Panc1 (cell line): ENCODE measurements around the gene IGLL5. TPM values are rescaled to one million over a fixed set of nuclear protein-coding genes. Genes with fewer than 3 reads are reported as not detected.

Experiments used
- ATAC-seq: fragments of 200-7000 bp; cut with Tn5 transposase; 2 replicates; pipeline ENCODE4 v1.9.1; 2020; ENCODE audit warnings: mild to moderate bottlenecking, moderate library complexity
- BruUV-seq: library from RNA; stranded (reverse); fragments of 400-500 nt; replicated peaks from 2 replicates; lab custom pipeline; 2021; lab: Mats Ljungman, UMichigan
- CTCF ChIA-PET: fragments of 300-600 bp; sonication (Branson Sonifier 250); formaldehyde crosslinking; loops from one replicate; lab custom pipeline; 2022; ENCODE audit warnings: antibody characterized with exemption; lab: Charles Lee
- POLR2A ChIA-PET: fragments of 300-600 bp; sonication (Branson Sonifier 250); formaldehyde crosslinking; loops from one replicate; lab custom pipeline; 2022; ENCODE audit warnings: antibody characterized with exemption; lab: Charles Lee
- DNase-seq: peaks from one replicate; pipeline ENCODE4 v3.0.0-alpha.2; 2010; ENCODE audit warnings: low read depth, low spot score
- H3K27ac ChIP-seq: 2 replicates; pipeline ENCODE4 v1.5.1; 2011; ENCODE audit warnings: mild to moderate bottlenecking, low read length, inconsistent platforms
- H3K27me3 ChIP-seq: fragments of 200-500 bp; sonication (Bioruptor generic); 2 replicates; pipeline ENCODE4 v1.6.0; 2014; ENCODE audit warnings: low read length, inconsistent platforms; ENCODE audit not compliant: control insufficient read depth, insufficient read depth
- H3K36me3 ChIP-seq: fragments of 200-500 bp; sonication (Bioruptor generic); 2 replicates; pipeline ENCODE4 v1.5.1; 2014; ENCODE audit warnings: inconsistent platforms, mild to moderate bottlenecking, low read length, moderate library complexity; ENCODE audit not compliant: control insufficient read depth, insufficient read depth
- H3K4me1 ChIP-seq: 2 replicates; pipeline ENCODE4 v1.5.1; 2011; ENCODE audit warnings: inconsistent platforms, mild to moderate bottlenecking, low read length, moderate library complexity; ENCODE audit not compliant: control insufficient read depth, insufficient read depth
- H3K4me3 ChIP-seq, 2 experiments: 2 replicates each; pipeline ENCODE4 v1.5.1; 2011 to 2012; ENCODE audit warnings: low read depth in 2 of 2, low read length in 2 of 2, mild to moderate bottlenecking in 2 of 2, inconsistent platforms in 1 of 2, moderate library complexity in 1 of 2
- H3K9me3 ChIP-seq: fragments of 200-500 bp; sonication (Bioruptor generic); 2 replicates; pipeline ENCODE4 v1.5.1; 2014; ENCODE audit warnings: low read depth, mild to moderate bottlenecking, inconsistent platforms, low read length, moderate library complexity; ENCODE audit not compliant: control insufficient read depth, insufficient read depth
- CTCF ChIP-seq: fragments of 450-650 bp; IDR thresholded peaks from 2 replicates; pipeline ENCODE4 v1.5.1; 2017; ENCODE audit warnings: mild to moderate bottlenecking
- POLR2AphosphoS5 ChIP-seq: IDR thresholded peaks from 2 replicates; pipeline ENCODE4 v1.6.1; 2012; ENCODE audit warnings: mild to moderate bottlenecking, low read depth, low read length, moderate library complexity
- REST ChIP-seq, 2 experiments: IDR thresholded peaks; 2 replicates each; pipeline ENCODE4 v1.6.1; 2011 to 2012; ENCODE audit warnings: low read depth in 2 of 2, control low read depth in 1 of 2, low read length in 1 of 2, mild to moderate bottlenecking in 1 of 2, moderate library complexity in 1 of 2; ENCODE audit not compliant: insufficient read depth in 1 of 2
- SIN3A ChIP-seq: IDR thresholded peaks from 2 replicates; pipeline ENCODE4 v1.6.1; 2012; ENCODE audit warnings: low read depth, mild to moderate bottlenecking, low read length, moderate library complexity, borderline replicate concordance; ENCODE audit not compliant: insufficient read depth
- TCF7L2 ChIP-seq: IDR thresholded peaks from 2 replicates; pipeline ENCODE4 v1.6.1; 2011; ENCODE audit warnings: mild to moderate bottlenecking, low read depth, low read length, inconsistent platforms
- in situ Hi-C: cut with HindIII; loops from 2 replicates; pipeline ENCODE4 v1.10.0; 2016; ENCODE audit warnings: low sequenced_read_pairs, low pct_unique_long_range_greater_than_20kb
- intact Hi-C: fragments of 100-400 bp; cut with micrococcal nuclease; formaldehyde crosslinking; loops from one replicate; pipeline ENCODE4 v1.10.0; 2022; ENCODE audit not compliant: unreplicated experiment
- total RNA-seq: library from RNA; stranded (reverse); gene quantifications from one replicate; pipeline ENCODE4 v1.2.1, GENCODE V29; 2021; ENCODE audit not compliant: unreplicated experiment

The IGLL5 gene
- total RNA-seq, 1 experiment from 2014 or later, result not detected

- Histone ChIP-seq H3K4me1 (no peaks in the 10 kb centered on the region), H3K4me3 (no peak overlapping the region), H3K27me3 (no peaks in the 10 kb centered on the region), H3K9me3 (no peaks in the 10 kb centered on the region), H3K27ac (no peak overlapping the region), H3K36me3 (no peaks in the 10 kb centered on the region)
- ATAC-seq (no peak), DNase-seq (no peak)
- intact Hi-C loops (no loop called here), in situ Hi-C loops (no loop called here)
- ChIA-PET CTCF (no interaction called here), POLR2A (no interaction called here)
- BruUV-seq, result no TSS peak
- TF ChIP-seq POLR2AphosphoS5, result no peak
- TF ChIP-seq CTCF, result no peak
- TF ChIP-seq REST (IDR thresholded peaks at IDR 0.05; ENCODE audit: insufficient read depth in 1 of 2, low read depth in 2 of 2, low read length in 1 of 2), result no peak
- no peak for TF ChIP-seq TCF7L2
- TF ChIP-seq SIN3A, result no peak
Measured at GRCh38 chr22:22932512-22932941, 44.9 kb downstream of the IGLL5 start.

- intact Hi-C loops, result no loop called here
- Histone ChIP-seq H3K4me3 (no peak overlapping the region), H3K27ac (no peak overlapping the region), H3K27me3 (no peaks in the 10 kb centered on the region), H3K36me3 (no peaks in the 10 kb centered on the region), H3K9me3 (no peaks in the 10 kb centered on the region), H3K4me1 (no peaks in the 10 kb centered on the region)
- DNase-seq, result no peak
- CTCF ChIA-PET, result no interaction called here
- in situ Hi-C loops, result no loop called here
- POLR2A ChIA-PET, result no interaction called here
- BruUV-seq, result no TSS peak
- TF ChIP-seq CTCF (no peak), TCF7L2 (no peak), SIN3A (no peak), POLR2AphosphoS5 (no peak), REST (IDR thresholded peaks at IDR 0.05; ENCODE audit: insufficient read depth in 1 of 2, low read depth in 2 of 2, low read length in 1 of 2) (no peak)
- ATAC-seq, result no peak
Measured at GRCh38 chr22:22933100-22933806, 45.6 kb downstream of the IGLL5 start.
